WTC11 (cell line): ENCODE results near the gene NDUFAF7.
"Not testable (repeated sequence)": the region's sequence is repeated elsewhere in the genome, so short reads cannot be mapped to it uniquely, and the experiment has no call there.

Experiments
- AFF4 ChIP-seq: sonication (generic); formaldehyde crosslinking; IDR thresholded peaks from 2 replicates; pipeline ENCODE4 v1.8.1; 2023; ENCODE audit warnings: mild to moderate bottlenecking, missing genetic modification reagents, borderline replicate concordance
- CREB1 ChIP-seq: sonication (generic); formaldehyde crosslinking; IDR thresholded peaks from 2 replicates; pipeline ENCODE4 v1.8.0; 2023; ENCODE audit warnings: mild to moderate bottlenecking, missing genetic modification reagents
- CREM ChIP-seq: sonication (generic); formaldehyde crosslinking; IDR thresholded peaks from 2 replicates; pipeline ENCODE4 v1.8.1; 2022; ENCODE audit warnings: mild to moderate bottlenecking, missing genetic modification reagents, moderate library complexity
- CTCF ChIP-seq: fragments of 200-600 bp; IDR thresholded peaks from 2 replicates; pipeline ENCODE4 v1.8.0; 2022; ENCODE audit warnings: antibody characterized with exemption
- E2F4 ChIP-seq: sonication (generic); formaldehyde crosslinking; IDR thresholded peaks from 2 replicates; pipeline ENCODE4 v1.8.1; 2022; ENCODE audit warnings: low read depth, mild to moderate bottlenecking, moderate library complexity, missing genetic modification reagents, borderline replicate concordance
- ESRRA ChIP-seq: sonication (generic); formaldehyde crosslinking; IDR thresholded peaks from 2 replicates; pipeline ENCODE4 v1.8.1; 2022; ENCODE audit warnings: mild to moderate bottlenecking, missing genetic modification reagents, borderline replicate concordance
- FOXK1 ChIP-seq: sonication (generic); formaldehyde crosslinking; IDR thresholded peaks from 2 replicates; pipeline ENCODE4 v1.8.0; 2022; ENCODE audit warnings: mild to moderate bottlenecking, moderate library complexity, missing genetic modification reagents
- JUN ChIP-seq: sonication (generic); formaldehyde crosslinking; IDR thresholded peaks from 2 replicates; pipeline ENCODE4 v1.8.0; 2023; ENCODE audit warnings: mild to moderate bottlenecking, missing genetic modification reagents
- MAX ChIP-seq: sonication (generic); formaldehyde crosslinking; IDR thresholded peaks from 2 replicates; pipeline ENCODE4 v1.8.0; 2022; ENCODE audit warnings: mild to moderate bottlenecking, missing genetic modification reagents
- MXD4 ChIP-seq: fragments of 250-450 bp; sonication (Bioruptor Pico); IDR thresholded peaks from 2 replicates; pipeline ENCODE4 v1.8.0; 2021; ENCODE audit warnings: mild to moderate bottlenecking, moderate library complexity, borderline replicate concordance
- NFE2L1 ChIP-seq: sonication (generic); formaldehyde crosslinking; IDR thresholded peaks from 2 replicates; pipeline ENCODE4 v1.8.1; 2023; ENCODE audit warnings: missing genetic modification reagents
- SP1 ChIP-seq: sonication (generic); formaldehyde crosslinking; conservative IDR thresholded peaks from 2 replicates; pipeline ENCODE4 v1.8.1; 2022; ENCODE audit warnings: missing genetic modification reagents
- ZBTB43 ChIP-seq: sonication (generic); formaldehyde crosslinking; IDR thresholded peaks from 2 replicates; pipeline ENCODE4 v1.8.1; 2023; ENCODE audit warnings: mild to moderate bottlenecking, missing genetic modification reagents

- TF ChIP-seq CTCF; FOXK1; CREM (CRISPR knock-in tag); E2F4 (CRISPR knock-in tag); CREB1 (CRISPR knock-in tag); MAX; JUN (CRISPR knock-in tag); MXD4 (CRISPR knock-in tag); NFE2L1 (CRISPR knock-in tag); ESRRA (CRISPR knock-in tag); AFF4 (CRISPR knock-in tag); SP1 (CRISPR knock-in tag); ZBTB43 (CRISPR knock-in tag): not testable (repeated sequence)
Measured at GRCh38 chr2:37206760-37207159, 24.7 kb upstream of the NDUFAF7 start.
